ENCODE measurements around the gene NDUFS4.
"Not testable (repeated sequence)": the region's sequence is repeated elsewhere in the genome, so short reads cannot be mapped to it uniquely, and the experiment has no call there.

NDUFS4 gene

GRCh38 chr5:53649352-53649751 is 88.9 kb downstream of the NDUFS4 start:
- Mint-ChIP-seq H3K4me1 (ENCODE audit: low read depth) (peaks cover 4% of the 10 kb centered on the region), H3K27ac (no peak overlapping the region), H3K27me3 (no peaks in the 10 kb centered on the region), H3K9me3 (peaks cover 3% of the 10 kb centered on the region), H3K36me3 (ENCODE audit: low read depth) (peaks cover 63% of the 10 kb centered on the region), H3K4me3 (no peak overlapping the region)
- no peak for DNase-seq

GRCh38 chr5:53660573-53660972 is 100.1 kb downstream of the NDUFS4 start:
- H3K4me3 Mint-ChIP-seq; H3K4me1 Mint-ChIP-seq (ENCODE audit: low read depth); H3K27ac Mint-ChIP-seq; DNase-seq; H3K27me3 Mint-ChIP-seq: not testable (repeated sequence)
- Mint-ChIP-seq H3K36me3 (ENCODE audit: low read depth) (peaks cover 79% of the 10 kb centered on the region), H3K9me3 (peaks cover 19% of the 10 kb centered on the region)

- H3K27ac Mint-ChIP-seq; H3K4me1 Mint-ChIP-seq (ENCODE audit: low read depth); H3K4me3 Mint-ChIP-seq; DNase-seq; H3K27me3 Mint-ChIP-seq: not testable (repeated sequence)
- peaks cover 13% of the 10 kb centered on the region for H3K9me3 Mint-ChIP-seq
- peaks cover 85% of the 10 kb centered on the region for H3K36me3 Mint-ChIP-seq (ENCODE audit: low read depth)
Observed at GRCh38 chr5:53665313-53665712, 104.9 kb downstream of the NDUFS4 start.

- Mint-ChIP-seq H3K4me1 (ENCODE audit: low read depth) (peaks cover 3% of the 10 kb centered on the region), H3K36me3 (ENCODE audit: low read depth) (peaks cover 83% of the 10 kb centered on the region), H3K27ac (no peak overlapping the region), H3K27me3 (no peaks in the 10 kb centered on the region), H3K9me3 (peaks cover 8% of the 10 kb centered on the region), H3K4me3 (no peak overlapping the region)
- DNase-seq = no peak
Observed at GRCh38 chr5:53667621-53668020, 107.2 kb downstream of the NDUFS4 start.

GRCh38 chr5:53671447-53671846 is 111.0 kb downstream of the NDUFS4 start:
- Mint-ChIP-seq H3K27ac (no peak overlapping the region), H3K4me1 (ENCODE audit: low read depth) (no peaks in the 10 kb centered on the region), H3K27me3 (no peaks in the 10 kb centered on the region), H3K9me3 (peaks cover 2% of the 10 kb centered on the region), H3K36me3 (ENCODE audit: low read depth) (peaks cover 76% of the 10 kb centered on the region), H3K4me3 (no peak overlapping the region)
- DNase-seq = no peak

- Mint-ChIP-seq H3K4me1 (ENCODE audit: low read depth) (no peaks in the 10 kb centered on the region), H3K9me3 (peaks cover 15% of the 10 kb centered on the region), H3K36me3 (ENCODE audit: low read depth) (peaks cover 81% of the 10 kb centered on the region), H3K4me3 (no peak overlapping the region), H3K27me3 (no peaks in the 10 kb centered on the region), H3K27ac (no peak overlapping the region)
- no peak for DNase-seq
Observed at GRCh38 chr5:53674121-53674520, 113.7 kb downstream of the NDUFS4 start.

- DNase-seq = no peak
- H3K9me3 Mint-ChIP-seq = peaks cover 30% of the 10 kb centered on the region
- H3K27me3 Mint-ChIP-seq = no peaks in the 10 kb centered on the region
- H3K4me1 Mint-ChIP-seq (ENCODE audit: low read depth) = no peaks in the 10 kb centered on the region
- peaks cover 89% of the 10 kb centered on the region for H3K36me3 Mint-ChIP-seq (ENCODE audit: low read depth)
- no peak overlapping the region for H3K4me3 Mint-ChIP-seq
- H3K27ac Mint-ChIP-seq = no peak overlapping the region
Observed at GRCh38 chr5:53677632-53678031, 117.2 kb downstream of the NDUFS4 start.

GRCh38 chr5:53678981-53679660 is 118.7 kb downstream of the NDUFS4 start:
- Mint-ChIP-seq H3K27me3 (no peaks in the 10 kb centered on the region), H3K9me3 (peaks cover 32% of the 10 kb centered on the region), H3K27ac (no peak overlapping the region), H3K36me3 (ENCODE audit: low read depth) (peaks cover 91% of the 10 kb centered on the region), H3K4me1 (ENCODE audit: low read depth) (no peaks in the 10 kb centered on the region), H3K4me3 (no peak overlapping the region)
- DNase-seq = no peak

GRCh38 chr5:53681079-53681478 is 120.6 kb downstream of the NDUFS4 start:
- DNase-seq = no peak
- Mint-ChIP-seq H3K27ac (no peak overlapping the region), H3K4me3 (no peak overlapping the region), H3K27me3 (no peaks in the 10 kb centered on the region), H3K36me3 (ENCODE audit: low read depth) (peaks cover 90% of the 10 kb centered on the region), H3K4me1 (ENCODE audit: low read depth) (no peaks in the 10 kb centered on the region), H3K9me3 (peaks cover 36% of the 10 kb centered on the region)

GRCh38 chr5:53691014-53691413 is 130.6 kb downstream of the NDUFS4 start:
- Mint-ChIP-seq H3K9me3 (peaks cover 44% of the 10 kb centered on the region), H3K4me3 (no peak overlapping the region), H3K36me3 (ENCODE audit: low read depth) (peaks cover 13% of the 10 kb centered on the region), H3K27me3 (no peaks in the 10 kb centered on the region), H3K4me1 (ENCODE audit: low read depth) (no peaks in the 10 kb centered on the region), H3K27ac (no peak overlapping the region)
- no peak for DNase-seq

- Mint-ChIP-seq H3K27ac (no peak overlapping the region), H3K36me3 (ENCODE audit: low read depth) (no peaks in the 10 kb centered on the region), H3K9me3 (peaks cover 56% of the 10 kb centered on the region), H3K4me1 (ENCODE audit: low read depth) (no peaks in the 10 kb centered on the region), H3K4me3 (no peak overlapping the region), H3K27me3 (no peaks in the 10 kb centered on the region)
- no peak for DNase-seq
Observed at GRCh38 chr5:53694520-53695022, 134.1 kb downstream of the NDUFS4 start.

GRCh38 chr5:53710405-53710804 is 150.0 kb downstream of the NDUFS4 start:
- H3K4me1 Mint-ChIP-seq (ENCODE audit: low read depth); H3K27me3 Mint-ChIP-seq; DNase-seq; H3K4me3 Mint-ChIP-seq; H3K27ac Mint-ChIP-seq; H3K36me3 Mint-ChIP-seq (ENCODE audit: low read depth): not testable (repeated sequence)
- peaks cover 34% of the 10 kb centered on the region for H3K9me3 Mint-ChIP-seq

GRCh38 chr5:53712327-53712726 is 151.9 kb downstream of the NDUFS4 start:
- no peak for DNase-seq
- H3K27me3 Mint-ChIP-seq = peaks cover 6% of the 10 kb centered on the region
- no peaks in the 10 kb centered on the region for H3K36me3 Mint-ChIP-seq (ENCODE audit: low read depth)
- no peak overlapping the region for H3K4me3 Mint-ChIP-seq
- H3K4me1 Mint-ChIP-seq (ENCODE audit: low read depth) = no peaks in the 10 kb centered on the region
- H3K27ac Mint-ChIP-seq = no peak overlapping the region
- peaks cover 35% of the 10 kb centered on the region for H3K9me3 Mint-ChIP-seq

- no peak for DNase-seq
- Mint-ChIP-seq H3K27ac (no peak overlapping the region), H3K36me3 (ENCODE audit: low read depth) (no peaks in the 10 kb centered on the region), H3K4me1 (ENCODE audit: low read depth) (no peaks in the 10 kb centered on the region), H3K4me3 (no peak overlapping the region), H3K27me3 (peaks cover 6% of the 10 kb centered on the region), H3K9me3 (peaks cover 42% of the 10 kb centered on the region)
Observed at GRCh38 chr5:53713978-53714666, 153.7 kb downstream of the NDUFS4 start.

GRCh38 chr5:53714667-53715010 is 154.2 kb downstream of the NDUFS4 start:
- H3K4me3 Mint-ChIP-seq = no peak overlapping the region
- no peak overlapping the region for H3K27ac Mint-ChIP-seq
- no peak for DNase-seq
- peaks cover 42% of the 10 kb centered on the region for H3K9me3 Mint-ChIP-seq
- H3K4me1 Mint-ChIP-seq (ENCODE audit: low read depth) = no peaks in the 10 kb centered on the region
- H3K36me3 Mint-ChIP-seq (ENCODE audit: low read depth) = no peaks in the 10 kb centered on the region
- H3K27me3 Mint-ChIP-seq = peaks cover 6% of the 10 kb centered on the region

Measured in activated T-cell treated with anti-CD3 and anti-CD28 coated beads, Interleukin-2, amount 50 U/mL, for 24 hours (primary cell).